H1 (cell line): ENCODE data around the gene TFDP1. TPM values are rescaled to one million over a fixed set of nuclear protein-coding genes. Genes with fewer than 3 reads are reported as not detected.

ENCODE experiments used
- ATF2 ChIP-seq: IDR thresholded peaks from 2 replicates; pipeline ENCODE4 v1.6.1; 2012; ENCODE audit warnings: low read length, inconsistent platforms
- GABPA ChIP-seq: IDR thresholded peaks from 2 replicates; pipeline ENCODE4 v1.6.1; 2011; ENCODE audit warnings: mild to moderate bottlenecking, low read length, moderate library complexity, borderline replicate concordance; ENCODE audit not compliant: insufficient read depth
- SAP30 ChIP-seq: fragments of 300-600 bp; sonication (generic); IDR thresholded peaks from 2 replicates; pipeline ENCODE4 v1.7.1; 2012; ENCODE audit warnings: low read length, moderate library complexity, mild to moderate bottlenecking, inconsistent platforms; ENCODE audit not compliant: insufficient read depth, insufficient replicate concordance
- YY1 ChIP-seq: IDR thresholded peaks from 2 replicates; pipeline ENCODE4 v1.6.1; 2011; ENCODE audit warnings: low read depth, mild to moderate bottlenecking, low read length
- polyA plus RNA-seq, 7 experiments: library from polyadenylated mRNA; depleted of rRNA in 3 of 7; stranded (reverse) in 5 of 7; unstranded in 2 of 7; fragments of >200 nt in 5 of 7; fragments of 200-250 nt in 2 of 7; gene quantifications; 1 replicate in 5 of 7; 2 replicates in 1 of 7; 4 replicates in 1 of 7; pipeline versions ENCODE4 v1.2.1 to v1.2.3, GENCODE V29; 2011 to 2013; ENCODE audit warnings: missing spikeins in 2 of 7, mixed read lengths in 2 of 7
- total RNA-seq: library from RNA; stranded (reverse); fragmentation: NEBNext Ultra II Directional; extraction: Animal tissue kit (Norgen Biotek cat#: 25700); gene quantifications from 2 replicates; pipeline ENCODE4 v1.2.1, GENCODE V29; 2021

Gene TFDP1
- total and polyA plus RNA-seq, 2 of the 8 experiments (the other 6 are each of a cell fraction or from before 2014, with no cell fraction given): 43.6 to 81.9 TPM

DNA sequence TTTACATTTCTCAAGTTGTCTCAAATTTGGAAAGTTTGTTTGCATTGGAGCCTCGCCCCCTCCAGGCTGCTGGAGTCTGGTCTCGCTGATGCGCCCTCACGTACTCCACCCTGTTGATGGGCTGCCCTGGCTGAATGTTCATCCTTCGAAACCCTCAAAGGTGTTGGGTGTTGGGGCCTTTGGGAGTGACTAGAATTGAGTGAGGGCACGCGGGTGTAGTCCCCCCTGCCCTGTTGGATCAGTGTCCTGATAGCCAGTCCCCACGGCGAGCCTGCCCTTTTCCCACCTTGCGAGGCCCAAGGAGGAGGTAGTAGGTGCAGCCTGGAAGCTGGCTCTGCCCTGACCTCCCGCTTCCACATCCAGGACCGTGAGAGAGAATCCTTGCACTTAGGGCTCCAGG, 14.8 kb downstream of the TFDP1 start (continued):
- no peak for TF ChIP-seq SAP30
- TF ChIP-seq YY1: no peak
- TF ChIP-seq GABPA: no peak
- TF ChIP-seq ATF2: no peak
